C4-2B (cell line): Measurements from ENCODE around the gene KIF2A.

Source experiments
- ZFX ChIP-seq: fragments of 450-650 bp; IDR thresholded peaks from 2 replicates; pipeline ENCODE4 v1.6.1; 2017
- TF ChIP-seq, protein P1 (sequence below): fragments of 450-650 bp; conservative IDR thresholded peaks from 2 replicates; pipeline ENCODE4 v1.5.1; 2017; ENCODE audit warnings: mild to moderate bottlenecking

DNA sequence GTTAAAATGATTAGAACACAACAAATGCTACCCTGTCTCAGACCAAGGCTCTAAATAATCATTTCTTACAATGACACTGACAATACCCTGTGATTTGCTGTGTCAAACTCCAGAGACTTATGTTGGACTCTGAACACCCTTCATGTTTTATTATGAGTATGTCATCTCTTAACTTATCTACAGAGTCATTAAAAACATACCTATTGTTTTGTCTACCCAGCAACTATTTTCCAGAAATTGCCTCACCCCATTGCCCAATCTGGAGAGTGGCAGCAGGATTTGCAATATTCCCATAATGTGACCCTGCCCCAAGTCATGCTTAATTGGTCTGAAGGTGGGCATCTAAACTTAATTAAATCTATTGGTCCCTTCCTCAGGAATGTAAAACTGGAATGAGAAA, 23.0 kb upstream of the KIF2A start:
- TF ChIP-seq, protein P1, sequence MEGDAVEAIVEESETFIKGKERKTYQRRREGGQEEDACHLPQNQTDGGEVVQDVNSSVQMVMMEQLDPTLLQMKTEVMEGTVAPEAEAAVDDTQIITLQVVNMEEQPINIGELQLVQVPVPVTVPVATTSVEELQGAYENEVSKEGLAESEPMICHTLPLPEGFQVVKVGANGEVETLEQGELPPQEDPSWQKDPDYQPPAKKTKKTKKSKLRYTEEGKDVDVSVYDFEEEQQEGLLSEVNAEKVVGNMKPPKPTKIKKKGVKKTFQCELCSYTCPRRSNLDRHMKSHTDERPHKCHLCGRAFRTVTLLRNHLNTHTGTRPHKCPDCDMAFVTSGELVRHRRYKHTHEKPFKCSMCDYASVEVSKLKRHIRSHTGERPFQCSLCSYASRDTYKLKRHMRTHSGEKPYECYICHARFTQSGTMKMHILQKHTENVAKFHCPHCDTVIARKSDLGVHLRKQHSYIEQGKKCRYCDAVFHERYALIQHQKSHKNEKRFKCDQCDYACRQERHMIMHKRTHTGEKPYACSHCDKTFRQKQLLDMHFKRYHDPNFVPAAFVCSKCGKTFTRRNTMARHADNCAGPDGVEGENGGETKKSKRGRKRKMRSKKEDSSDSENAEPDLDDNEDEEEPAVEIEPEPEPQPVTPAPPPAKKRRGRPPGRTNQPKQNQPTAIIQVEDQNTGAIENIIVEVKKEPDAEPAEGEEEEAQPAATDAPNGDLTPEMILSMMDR = no peak
- TF ChIP-seq ZFX = no peak
